GM12878 (cell line): Measurements from ENCODE around the gene NSUN2. TPM values are rescaled to one million over a fixed set of nuclear protein-coding genes. Genes with fewer than 3 reads are reported as not detected.

Source experiments
- ATAC-seq: fragments of 200-7000 bp; cut with Tn5 transposase; 3 replicates; pipeline ENCODE4 v1.9.1; 2020; ENCODE audit warnings: mild to moderate bottlenecking, moderate library complexity
- BruUV-seq: library from RNA; stranded (reverse); fragments of 400-500 nt; replicated peaks from 2 replicates; lab custom pipeline; 2021; lab: Mats Ljungman, UMichigan
- CTCF ChIA-PET: fragments of 300-600 bp; sonication (Branson Sonifier 250); formaldehyde crosslinking; extraction: SDS; loops from one replicate; lab custom pipeline; 2021; ENCODE audit warnings: inconsistent platforms; lab: Yijun Ruan, JAX
- POLR2A ChIA-PET: fragments of 350-600 bp; formaldehyde crosslinking; extraction: SDS; loops from one replicate; lab custom pipeline; 2021; ENCODE audit warnings: inconsistent platforms; lab: Charles Lee
- RAD21 ChIA-PET: fragments of 300-600 bp; sonication (Branson Sonifier 250); formaldehyde crosslinking; loops from one replicate; lab custom pipeline; 2023; ENCODE audit warnings: antibody characterized with exemption; ENCODE audit not compliant: unreplicated experiment; lab: Charles Lee
- SMC1A ChIA-PET: fragments of 300-600 bp; sonication (Branson Sonifier 250); formaldehyde crosslinking; loops from one replicate; lab custom pipeline; 2023; ENCODE audit not compliant: unreplicated experiment, uncharacterized antibody; lab: Charles Lee
- DNase-seq: peaks from one replicate; pipeline ENCODE4 v3.0.0-alpha.2; 2011; ENCODE audit warnings: low read depth, low spot score
- FAIRE-seq: peaks from 3 replicates; lab custom pipeline; 2011; peaks lifted over from hg19 to GRCh38; lab: Jason Lieb, UNC
- H2AFZ ChIP-seq: 2 replicates; pipeline ENCODE4 v1.6.0; 2011; ENCODE audit warnings: low read depth, low read length, control low read depth; ENCODE audit not compliant: control insufficient read depth
- H3K27ac ChIP-seq: 2 replicates; pipeline ENCODE4 v1.5.1; 2011; ENCODE audit warnings: control low read depth; ENCODE audit not compliant: control insufficient read depth, insufficient read depth
- H3K27me3 ChIP-seq, 2 experiments: replicated peaks in 1 of 2; 2 replicates each; pipeline versions ENCODE4 v1.6.0 to v1.6.1; 2011; ENCODE audit warnings: low read length in 1 of 2; ENCODE audit not compliant: control insufficient read depth in 2 of 2, insufficient read depth in 2 of 2
- H3K36me3 ChIP-seq, 2 experiments: 2 replicates each; pipeline ENCODE4 v1.5.1; 2011; ENCODE audit warnings: low read length in 1 of 2; ENCODE audit not compliant: control insufficient read depth in 2 of 2, insufficient read depth in 2 of 2
- H3K4me1 ChIP-seq: 2 replicates; pipeline ENCODE4 v1.6.1; 2011; ENCODE audit warnings: mild to moderate bottlenecking, low read length, moderate library complexity, mixed read lengths; ENCODE audit not compliant: control insufficient read depth, insufficient read depth
- H3K4me2 ChIP-seq: 2 replicates; pipeline ENCODE4 v1.6.0; 2011; ENCODE audit warnings: control low read depth; ENCODE audit not compliant: control insufficient read depth, insufficient read depth
- H3K4me3 ChIP-seq: fragments of 200-600 bp; sonication (generic); 2 replicates; pipeline ENCODE4 v1.5.1; 2016
- H3K79me2 ChIP-seq: 2 replicates; pipeline ENCODE4 v1.6.0; 2011; ENCODE audit warnings: low read length; ENCODE audit not compliant: control insufficient read depth, insufficient read depth
- H3K9ac ChIP-seq: 2 replicates; pipeline ENCODE4 v1.8.0; 2011; ENCODE audit warnings: low read length, control low read depth, mixed read lengths; ENCODE audit not compliant: control insufficient read depth, insufficient read depth
- H3K9me3 ChIP-seq: replicated peaks from 3 replicates; pipeline ENCODE4 v1.5.1; 2011; ENCODE audit warnings: mild to moderate bottlenecking, low read length; ENCODE audit not compliant: control insufficient read depth, insufficient read depth
- H4K20me1 ChIP-seq: 2 replicates; pipeline ENCODE4 v1.6.0; 2011; ENCODE audit not compliant: control insufficient read depth, insufficient read depth
- CREB1 ChIP-seq: IDR thresholded peaks from 2 replicates; pipeline ENCODE4 v1.6.1; 2012; ENCODE audit warnings: low read depth, mild to moderate bottlenecking, inconsistent platforms
- IRF3 ChIP-seq: fragments of 450-650 bp; IDR thresholded peaks from 2 replicates; pipeline ENCODE4 v1.6.1; 2014; ENCODE audit warnings: mild to moderate bottlenecking
- RELA ChIP-seq: fragments of 450-650 bp; IDR thresholded peaks from 2 replicates; pipeline ENCODE4 v1.8.0; 2014; ENCODE audit warnings: borderline replicate concordance; ENCODE audit not compliant: partially characterized antibody
- WRNIP1 ChIP-seq: IDR thresholded peaks from 2 replicates; pipeline ENCODE4 v1.6.1; 2011; ENCODE audit warnings: low read depth, low read length, improper control_type of control experiment, borderline replicate concordance
- WGBS: methylation state at CpG from one replicate; pipeline ENCODE4 v1.1.6; 2016; ENCODE audit warnings: low lambda C conversion rate; ENCODE audit not compliant: insufficient replicate concordance, insufficient coverage; ENCODE audit errors: missing lambda C conversion rate; 5-methylcytosine and 5-hydroxymethylcytosine counted together
- in situ Hi-C: fragments of 300-500 bp; cut with MboI; formaldehyde crosslinking; loops from 9 replicates; pipeline ENCODE4 v1.14.3; 2018; ENCODE audit warnings: mixed read lengths
- intact Hi-C: fragments of 100-400 bp; cut with micrococcal nuclease; formaldehyde crosslinking; loops from one replicate; pipeline ENCODE4 v1.14.2; 2022; ENCODE audit not compliant: unreplicated experiment
- polyA plus RNA-seq, 11 experiments: library from polyadenylated mRNA; depleted of rRNA in 4 of 11; unstranded in 6 of 11; stranded (reverse) in 5 of 11; fragments of >200 nt; fragmentation: Nextera tagmentation in 4 of 11; fragmentation: Illumina TruSeq in 1 of 11; extraction: Ambion mirVana in 4 of 11; extraction: Trizol in 1 of 11; gene quantifications; 1 replicate in 1 of 11; 2 replicates in 10 of 11; pipeline versions ENCODE4 v1.2.1 to v1.2.3, GENCODE V29; 2011 to 2016; ENCODE audit warnings: inconsistent platforms in 2 of 11, missing spikeins in 2 of 11, low read depth in 1 of 11
- total RNA-seq, 4 experiments: library from RNA; depleted of rRNA in 3 of 4; stranded (reverse); fragments of >200 nt in 3 of 4; fragmentation: Illumina TruSeq in 1 of 4; extraction: Trizol in 1 of 4; gene quantifications; 2 replicates each; pipeline versions ENCODE4 v1.2.1 to v1.2.3, GENCODE V29; 2013 to 2021
- TF ChIP-seq, protein P1 (sequence below): fragments of 150-350 bp; IDR thresholded peaks from 2 replicates; pipeline ENCODE4 v1.6.1; 2016; ENCODE audit warnings: low read depth, low read length
- TF ChIP-seq, protein P2 (sequence below): IDR thresholded peaks from 2 replicates; pipeline ENCODE4 v1.6.1; 2011; ENCODE audit warnings: low read depth, low read length, improper control_type of control experiment, borderline replicate concordance

NSUN2 gene
- total and polyA plus RNA-seq, 10 of the 15 experiments (the other 5 are each of a cell fraction or from before 2014, with no cell fraction given), result 8.0 to 112 (median 91.1) TPM

DNA sequence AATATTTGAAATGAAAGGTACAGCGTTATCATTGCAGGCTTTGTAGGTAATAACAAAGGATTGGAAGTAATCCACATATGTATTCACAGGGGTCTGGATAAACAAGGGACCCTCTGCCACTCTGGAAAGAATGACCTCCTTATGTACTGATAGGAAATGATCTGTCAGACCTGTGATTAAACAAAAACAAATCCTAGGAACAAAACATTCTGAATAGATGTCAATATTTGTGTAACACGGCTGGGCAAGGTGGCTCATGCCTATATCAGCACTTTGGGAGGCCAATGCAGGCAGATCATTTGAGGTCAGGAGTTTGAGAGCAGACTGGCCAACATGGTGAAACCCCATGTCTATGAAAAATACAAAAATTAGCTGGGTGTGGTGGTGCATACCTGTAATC lies 42.3 kb downstream of the NSUN2 start:
- ChIA-PET RAD21 (no interaction called here), POLR2A (no interaction called here), SMC1A (no interaction called here), CTCF (no interaction called here)
- H3K4me1 ChIP-seq, result no peaks in the 10 kb centered on the region
- no peak overlapping the region for H3K4me2 ChIP-seq
- no peak for TF ChIP-seq CREB1
- no peak for FAIRE-seq
- no peak overlapping the region for H2AFZ ChIP-seq
- H3K27me3 ChIP-seq, result no peaks in the 10 kb centered on the region; a peak in 2 of 4 replicates
- H3K27ac ChIP-seq, result no peak overlapping the region
- 48% methylated on average over 2 of the region's 2 CpGs for WGBS
- BruUV-seq, result no TSS peak
- in situ Hi-C loops, result loop anchor here (25.0 kb wide), 1 partner anchor 1103 kb away; no protein-coding TSS in a partner anchor
- no peak for DNase-seq
- H3K36me3 ChIP-seq, result no peaks in the 10 kb centered on the region
- no peaks in the 10 kb centered on the region for H3K79me2 ChIP-seq
- intact Hi-C loops, result no loop called here
- H3K9ac ChIP-seq, result no peak overlapping the region
- ATAC-seq, result no peak
- no peaks in the 10 kb centered on the region for H3K9me3 ChIP-seq
- H4K20me1 ChIP-seq, result no peaks in the 10 kb centered on the region
- no peak overlapping the region for H3K4me3 ChIP-seq

GRCh38 chr5:6587171-6587570 lies 45.7 kb downstream of the NSUN2 start:
- peaks cover 0 to 4% of the 10 kb centered on the region in 2 experiments; a peak in 2 of 4 replicates for H3K27me3 ChIP-seq
- no peak for TF ChIP-seq WRNIP1
- TF ChIP-seq RELA, result no peak
- TF ChIP-seq, protein P1, sequence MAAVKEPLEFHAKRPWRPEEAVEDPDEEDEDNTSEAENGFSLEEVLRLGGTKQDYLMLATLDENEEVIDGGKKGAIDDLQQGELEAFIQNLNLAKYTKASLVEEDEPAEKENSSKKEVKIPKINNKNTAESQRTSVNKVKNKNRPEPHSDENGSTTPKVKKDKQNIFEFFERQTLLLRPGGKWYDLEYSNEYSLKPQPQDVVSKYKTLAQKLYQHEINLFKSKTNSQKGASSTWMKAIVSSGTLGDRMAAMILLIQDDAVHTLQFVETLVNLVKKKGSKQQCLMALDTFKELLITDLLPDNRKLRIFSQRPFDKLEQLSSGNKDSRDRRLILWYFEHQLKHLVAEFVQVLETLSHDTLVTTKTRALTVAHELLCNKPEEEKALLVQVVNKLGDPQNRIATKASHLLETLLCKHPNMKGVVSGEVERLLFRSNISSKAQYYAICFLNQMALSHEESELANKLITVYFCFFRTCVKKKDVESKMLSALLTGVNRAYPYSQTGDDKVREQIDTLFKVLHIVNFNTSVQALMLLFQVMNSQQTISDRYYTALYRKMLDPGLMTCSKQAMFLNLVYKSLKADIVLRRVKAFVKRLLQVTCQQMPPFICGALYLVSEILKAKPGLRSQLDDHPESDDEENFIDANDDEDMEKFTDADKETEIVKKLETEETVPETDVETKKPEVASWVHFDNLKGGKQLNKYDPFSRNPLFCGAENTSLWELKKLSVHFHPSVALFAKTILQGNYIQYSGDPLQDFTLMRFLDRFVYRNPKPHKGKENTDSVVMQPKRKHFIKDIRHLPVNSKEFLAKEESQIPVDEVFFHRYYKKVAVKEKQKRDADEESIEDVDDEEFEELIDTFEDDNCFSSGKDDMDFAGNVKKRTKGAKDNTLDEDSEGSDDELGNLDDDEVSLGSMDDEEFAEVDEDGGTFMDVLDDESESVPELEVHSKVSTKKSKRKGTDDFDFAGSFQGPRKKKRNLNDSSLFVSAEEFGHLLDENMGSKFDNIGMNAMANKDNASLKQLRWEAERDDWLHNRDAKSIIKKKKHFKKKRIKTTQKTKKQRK, result no peak
- TF ChIP-seq, protein P2, sequence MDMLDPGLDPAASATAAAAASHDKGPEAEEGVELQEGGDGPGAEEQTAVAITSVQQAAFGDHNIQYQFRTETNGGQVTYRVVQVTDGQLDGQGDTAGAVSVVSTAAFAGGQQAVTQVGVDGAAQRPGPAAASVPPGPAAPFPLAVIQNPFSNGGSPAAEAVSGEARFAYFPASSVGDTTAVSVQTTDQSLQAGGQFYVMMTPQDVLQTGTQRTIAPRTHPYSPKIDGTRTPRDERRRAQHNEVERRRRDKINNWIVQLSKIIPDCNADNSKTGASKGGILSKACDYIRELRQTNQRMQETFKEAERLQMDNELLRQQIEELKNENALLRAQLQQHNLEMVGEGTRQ, result no peak
- TF ChIP-seq IRF3, result no peak
- TF ChIP-seq, all 136 proteins: peak for 0
- in situ Hi-C loops (loop anchor here (25.0 kb wide), 1 partner anchor 1100 kb away; no protein-coding TSS in a partner anchor), intact Hi-C loops (loop anchor here (10.0 kb wide), 1 partner anchor 248 kb away; no protein-coding TSS in a partner anchor)
- ATAC-seq (no peak), FAIRE-seq (no peak), DNase-seq (no peak)
- H2AFZ ChIP-seq, result no peak overlapping the region
- H3K9me3 ChIP-seq, result no peaks in the 10 kb centered on the region
- no peak overlapping the region for H3K4me3 ChIP-seq
- H3K36me3 ChIP-seq, result no peaks in the 10 kb centered on the region
- H3K79me2 ChIP-seq, result no peaks in the 10 kb centered on the region
- CTCF ChIA-PET, result no interaction called here
- SMC1A ChIA-PET, result interaction anchor here (1.0 to 1.1 kb wide), 2 partner anchors 158 to 480 kb away, joined by 3 to 6 read pairs; no protein-coding TSS in a partner anchor
- H4K20me1 ChIP-seq, result no peaks in the 10 kb centered on the region
- no peak overlapping the region for H3K9ac ChIP-seq
- H3K4me2 ChIP-seq, result no peak overlapping the region
- no peaks in the 10 kb centered on the region for H3K4me1 ChIP-seq
- RAD21 ChIA-PET, result interaction anchor here (0.6 to 1.0 kb wide), 2 partner anchors 135 to 149 kb away, joined by 3 read pairs; no protein-coding TSS in a partner anchor
- no peak overlapping the region for H3K27ac ChIP-seq
- POLR2A ChIA-PET, result no interaction called here
- WGBS, result 70% methylated on average over 9 of the region's 9 CpGs
- BruUV-seq, result no TSS peak
